ENCODE results near the gene AP1B1.
"Not testable (repeated sequence)": the region's sequence is repeated elsewhere in the genome, so short reads cannot be mapped to it uniquely, and the experiment has no call there.

The AP1B1 gene

GRCh38 chr22:29351042-29351441 lies 37.3 kb downstream of the AP1B1 start:
- Histone ChIP-seq H3K27me3 (ENCODE audit: control insufficient read depth, insufficient read depth, low read length) (no peaks in the 10 kb centered on the region), H3K36me3 (ENCODE audit: control insufficient read depth, insufficient read depth, low read length) (peaks cover 96% of the 10 kb centered on the region), H3K4me1 (ENCODE audit: control insufficient read depth, insufficient read depth, low read length) (no peaks in the 10 kb centered on the region), H3K9ac (ENCODE audit: low read depth, low read length) (no peak overlapping the region), H3K27ac (ENCODE audit: low read depth, low read length) (no peak overlapping the region), H3K9me3 (ENCODE audit: control insufficient read depth, insufficient read depth, low read length) (no peaks in the 10 kb centered on the region), H3K4me3 (ENCODE audit: low read depth, low read length) (no peak overlapping the region)

GRCh38 chr22:29348956-29349355 lies 39.4 kb downstream of the AP1B1 start:
- H3K36me3 ChIP-seq (ENCODE audit: control insufficient read depth, insufficient read depth, low read length) = peaks cover 88% of the 10 kb centered on the region
- no peak overlapping the region for H3K27ac ChIP-seq (ENCODE audit: low read depth, low read length)
- no peaks in the 10 kb centered on the region for H3K9me3 ChIP-seq (ENCODE audit: control insufficient read depth, insufficient read depth, low read length)
- no peaks in the 10 kb centered on the region for H3K4me1 ChIP-seq (ENCODE audit: control insufficient read depth, insufficient read depth, low read length)
- no peak overlapping the region for H3K4me3 ChIP-seq (ENCODE audit: low read depth, low read length)
- no peaks in the 10 kb centered on the region for H3K27me3 ChIP-seq (ENCODE audit: control insufficient read depth, insufficient read depth, low read length)
- H3K9ac ChIP-seq (ENCODE audit: low read depth, low read length) = no peak overlapping the region

GRCh38 chr22:29348041-29348440 lies 40.3 kb downstream of the AP1B1 start:
- H3K27ac ChIP-seq (ENCODE audit: low read depth, low read length) = no peak overlapping the region
- H3K4me1 ChIP-seq (ENCODE audit: control insufficient read depth, insufficient read depth, low read length) = no peaks in the 10 kb centered on the region
- H3K27me3 ChIP-seq (ENCODE audit: control insufficient read depth, insufficient read depth, low read length) = no peaks in the 10 kb centered on the region
- H3K9ac ChIP-seq (ENCODE audit: low read depth, low read length) = no peak overlapping the region
- peaks cover 87% of the 10 kb centered on the region for H3K36me3 ChIP-seq (ENCODE audit: control insufficient read depth, insufficient read depth, low read length)
- no peak overlapping the region for H3K4me3 ChIP-seq (ENCODE audit: low read depth, low read length)
- H3K9me3 ChIP-seq (ENCODE audit: control insufficient read depth, insufficient read depth, low read length) = no peaks in the 10 kb centered on the region

GRCh38 chr22:29346659-29347058 lies 41.7 kb downstream of the AP1B1 start:
- no peaks in the 10 kb centered on the region for H3K4me1 ChIP-seq (ENCODE audit: control insufficient read depth, insufficient read depth, low read length)
- no peak overlapping the region for H3K4me3 ChIP-seq (ENCODE audit: low read depth, low read length)
- no peak overlapping the region for H3K27ac ChIP-seq (ENCODE audit: low read depth, low read length)
- peaks cover 87% of the 10 kb centered on the region for H3K36me3 ChIP-seq (ENCODE audit: control insufficient read depth, insufficient read depth, low read length)
- H3K27me3 ChIP-seq (ENCODE audit: control insufficient read depth, insufficient read depth, low read length) = no peaks in the 10 kb centered on the region
- no peak overlapping the region for H3K9ac ChIP-seq (ENCODE audit: low read depth, low read length)
- H3K9me3 ChIP-seq (ENCODE audit: control insufficient read depth, insufficient read depth, low read length) = no peaks in the 10 kb centered on the region

- H3K36me3 ChIP-seq (ENCODE audit: control insufficient read depth, insufficient read depth, low read length) = peaks cover 87% of the 10 kb centered on the region
- H3K27me3 ChIP-seq (ENCODE audit: control insufficient read depth, insufficient read depth, low read length) = no peaks in the 10 kb centered on the region
- no peak overlapping the region for H3K9ac ChIP-seq (ENCODE audit: low read depth, low read length)
- no peaks in the 10 kb centered on the region for H3K4me1 ChIP-seq (ENCODE audit: control insufficient read depth, insufficient read depth, low read length)
- H3K4me3 ChIP-seq (ENCODE audit: low read depth, low read length) = no peak overlapping the region
- no peaks in the 10 kb centered on the region for H3K9me3 ChIP-seq (ENCODE audit: control insufficient read depth, insufficient read depth, low read length)
- H3K27ac ChIP-seq (ENCODE audit: low read depth, low read length) = no peak overlapping the region
Measured at GRCh38 chr22:29345932-29346331, 42.4 kb downstream of the AP1B1 start.

GRCh38 chr22:29344889-29345288 lies 43.5 kb downstream of the AP1B1 start:
- not testable (repeated sequence) for H3K4me1 ChIP-seq (ENCODE audit: control insufficient read depth, insufficient read depth, low read length); H3K9me3 ChIP-seq (ENCODE audit: control insufficient read depth, insufficient read depth, low read length); H3K27me3 ChIP-seq (ENCODE audit: control insufficient read depth, insufficient read depth, low read length); H3K27ac ChIP-seq (ENCODE audit: low read depth, low read length); H3K9ac ChIP-seq (ENCODE audit: low read depth, low read length); H3K4me3 ChIP-seq (ENCODE audit: low read depth, low read length)
- peaks cover 87% of the 10 kb centered on the region for H3K36me3 ChIP-seq (ENCODE audit: control insufficient read depth, insufficient read depth, low read length)

- Histone ChIP-seq H3K27ac (ENCODE audit: low read depth, low read length) (no peak overlapping the region), H3K4me1 (ENCODE audit: control insufficient read depth, insufficient read depth, low read length) (no peaks in the 10 kb centered on the region), H3K36me3 (ENCODE audit: control insufficient read depth, insufficient read depth, low read length) (peaks cover 82% of the 10 kb centered on the region), H3K9me3 (ENCODE audit: control insufficient read depth, insufficient read depth, low read length) (no peaks in the 10 kb centered on the region), H3K27me3 (ENCODE audit: control insufficient read depth, insufficient read depth, low read length) (no peaks in the 10 kb centered on the region), H3K9ac (ENCODE audit: low read depth, low read length) (no peak overlapping the region), H3K4me3 (ENCODE audit: low read depth, low read length) (no peak overlapping the region)
Measured at GRCh38 chr22:29344137-29344536, 44.2 kb downstream of the AP1B1 start.

GRCh38 chr22:29343313-29343805 lies 45.0 kb downstream of the AP1B1 start:
- Histone ChIP-seq H3K36me3 (ENCODE audit: control insufficient read depth, insufficient read depth, low read length) (peaks cover 82% of the 10 kb centered on the region), H3K9me3 (ENCODE audit: control insufficient read depth, insufficient read depth, low read length) (no peaks in the 10 kb centered on the region), H3K27me3 (ENCODE audit: control insufficient read depth, insufficient read depth, low read length) (no peaks in the 10 kb centered on the region), H3K4me3 (ENCODE audit: low read depth, low read length) (no peak overlapping the region), H3K27ac (ENCODE audit: low read depth, low read length) (no peak overlapping the region), H3K9ac (ENCODE audit: low read depth, low read length) (no peak overlapping the region), H3K4me1 (ENCODE audit: control insufficient read depth, insufficient read depth, low read length) (no peaks in the 10 kb centered on the region)

- Histone ChIP-seq H3K27ac (ENCODE audit: low read depth, low read length) (no peak overlapping the region), H3K4me1 (ENCODE audit: control insufficient read depth, insufficient read depth, low read length) (no peaks in the 10 kb centered on the region), H3K9me3 (ENCODE audit: control insufficient read depth, insufficient read depth, low read length) (no peaks in the 10 kb centered on the region), H3K4me3 (ENCODE audit: low read depth, low read length) (no peak overlapping the region), H3K27me3 (ENCODE audit: control insufficient read depth, insufficient read depth, low read length) (no peaks in the 10 kb centered on the region), H3K36me3 (ENCODE audit: control insufficient read depth, insufficient read depth, low read length) (peaks cover 82% of the 10 kb centered on the region), H3K9ac (ENCODE audit: low read depth, low read length) (no peak overlapping the region)
Measured at GRCh38 chr22:29342577-29343312, 45.6 kb downstream of the AP1B1 start.

GRCh38 chr22:29342177-29342576 lies 46.2 kb downstream of the AP1B1 start:
- Histone ChIP-seq H3K36me3 (ENCODE audit: control insufficient read depth, insufficient read depth, low read length) (peaks cover 81% of the 10 kb centered on the region), H3K9ac (ENCODE audit: low read depth, low read length) (no peak overlapping the region), H3K4me3 (ENCODE audit: low read depth, low read length) (no peak overlapping the region), H3K4me1 (ENCODE audit: control insufficient read depth, insufficient read depth, low read length) (no peaks in the 10 kb centered on the region), H3K27ac (ENCODE audit: low read depth, low read length) (no peak overlapping the region), H3K27me3 (ENCODE audit: control insufficient read depth, insufficient read depth, low read length) (no peaks in the 10 kb centered on the region), H3K9me3 (ENCODE audit: control insufficient read depth, insufficient read depth, low read length) (no peaks in the 10 kb centered on the region)

- H3K9me3 ChIP-seq (ENCODE audit: control insufficient read depth, insufficient read depth, low read length) = no peaks in the 10 kb centered on the region
- H3K27ac ChIP-seq (ENCODE audit: low read depth, low read length) = no peak overlapping the region
- peaks cover 81% of the 10 kb centered on the region for H3K36me3 ChIP-seq (ENCODE audit: control insufficient read depth, insufficient read depth, low read length)
- H3K9ac ChIP-seq (ENCODE audit: low read depth, low read length) = no peak overlapping the region
- no peak overlapping the region for H3K4me3 ChIP-seq (ENCODE audit: low read depth, low read length)
- H3K27me3 ChIP-seq (ENCODE audit: control insufficient read depth, insufficient read depth, low read length) = no peaks in the 10 kb centered on the region
- H3K4me1 ChIP-seq (ENCODE audit: control insufficient read depth, insufficient read depth, low read length) = no peaks in the 10 kb centered on the region
Measured at GRCh38 chr22:29341849-29342127, 46.6 kb downstream of the AP1B1 start.

All from HUES48 (cell line).